HG02870 (cell line): ENCODE results near the gene ACBD6.

ENCODE experiments used
- ATAC-seq: cut with Tn5 transposase; IDR thresholded peaks from one replicate; pipeline ENCODE4 v1.9.1; 2021; ENCODE audit warnings: mild to moderate bottlenecking, moderate library complexity; ENCODE audit not compliant: unreplicated experiment

ACBD6 gene

DNA sequence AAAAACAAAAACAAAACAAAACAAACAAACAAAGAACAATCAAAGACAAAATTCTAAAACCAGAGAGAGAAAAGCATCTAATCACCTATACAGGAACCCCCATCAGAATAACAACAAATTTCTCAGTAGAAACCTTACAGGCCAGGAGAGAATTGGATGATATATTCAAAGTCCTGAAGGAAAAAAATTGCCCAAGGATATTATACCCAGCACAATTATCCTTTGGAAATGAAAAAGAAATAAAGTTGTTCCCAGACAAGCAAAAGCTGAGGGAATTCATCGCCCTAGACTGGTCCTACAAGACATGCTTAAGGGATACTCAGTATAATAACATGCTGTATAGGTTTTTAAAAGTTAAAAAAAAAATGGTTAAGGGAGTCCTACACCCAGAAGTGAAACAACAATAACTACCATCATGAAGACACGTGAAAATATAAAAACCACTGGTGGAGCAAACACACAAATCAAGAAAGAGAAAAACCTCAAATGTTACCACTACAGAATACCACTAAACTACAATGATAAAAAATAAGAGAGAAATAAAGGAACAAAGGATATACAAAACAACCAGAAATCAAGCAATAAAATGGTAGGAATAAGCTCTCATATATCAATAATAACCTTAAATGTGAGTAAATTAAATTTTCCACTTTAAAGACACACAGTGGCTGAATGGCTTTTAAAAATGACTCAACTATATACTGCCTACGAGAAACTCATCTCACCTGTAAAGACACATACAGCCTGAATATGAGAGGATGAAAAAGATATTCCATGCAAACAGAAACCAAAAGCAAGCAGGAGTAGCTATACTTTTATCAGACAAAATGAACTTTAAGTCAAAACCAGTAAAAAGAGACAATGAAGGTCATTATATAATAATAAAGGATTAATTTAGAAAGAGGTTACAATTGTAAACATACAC lies 121.9 kb downstream of the ACBD6 start:
- no peak for ATAC-seq

DNA sequence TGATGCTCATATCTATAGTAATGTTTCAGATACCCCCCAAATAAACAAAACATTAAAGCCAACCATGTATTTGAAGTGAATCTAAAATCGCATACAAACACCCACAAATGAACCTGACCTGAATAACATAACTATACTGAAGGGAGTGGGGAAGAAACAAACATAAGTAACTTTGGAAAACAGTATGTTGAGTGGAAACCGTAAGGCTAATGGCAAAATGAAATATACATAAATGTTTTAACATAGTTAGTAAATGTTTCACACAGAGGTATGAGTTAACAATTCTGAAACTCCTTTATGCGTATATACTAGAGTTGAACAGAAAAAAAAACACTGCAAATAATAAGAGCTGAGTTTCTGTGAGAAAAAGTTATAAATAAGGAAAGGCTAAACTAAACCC lies 125.6 kb downstream of the ACBD6 start:
- ATAC-seq = no peak

DNA sequence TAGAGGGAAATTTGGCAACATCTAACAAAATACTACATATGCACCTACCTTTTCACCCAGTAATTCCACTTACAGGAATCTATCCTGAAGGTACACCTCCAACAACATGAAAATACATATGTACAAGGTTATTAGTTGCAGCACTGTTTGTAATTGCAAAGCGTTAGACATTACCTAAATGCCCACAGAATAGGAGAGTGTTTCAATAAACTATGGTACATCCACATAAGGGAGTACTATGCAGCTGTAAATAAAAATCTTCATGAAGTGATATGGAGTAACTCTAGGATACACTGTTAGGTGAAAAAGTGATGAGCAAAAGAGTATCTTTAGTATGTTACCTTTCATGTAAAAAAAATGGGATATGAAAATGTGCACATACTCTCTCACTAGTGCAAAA lies 126.1 kb downstream of the ACBD6 start:
- ATAC-seq = no peak

DNA sequence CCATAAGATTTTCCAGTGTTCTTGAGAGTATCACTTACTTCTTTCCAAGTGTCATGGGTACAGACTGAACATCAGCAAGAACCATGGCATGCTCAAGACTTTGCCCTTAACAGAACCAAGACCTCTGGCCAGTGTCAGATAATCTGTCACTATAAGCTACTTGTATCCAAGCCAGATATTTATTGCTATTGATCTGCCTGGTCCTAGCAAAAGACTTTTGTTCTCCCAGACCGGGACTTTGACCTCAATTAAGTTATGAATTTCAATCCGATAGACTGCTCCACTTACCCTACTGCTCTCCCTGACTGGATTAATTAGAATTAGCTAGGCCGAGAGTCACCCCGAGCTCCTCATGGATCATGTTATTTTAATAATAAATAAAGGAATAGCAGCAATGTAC lies 129.6 kb downstream of the ACBD6 start:
- ATAC-seq = no peak

DNA sequence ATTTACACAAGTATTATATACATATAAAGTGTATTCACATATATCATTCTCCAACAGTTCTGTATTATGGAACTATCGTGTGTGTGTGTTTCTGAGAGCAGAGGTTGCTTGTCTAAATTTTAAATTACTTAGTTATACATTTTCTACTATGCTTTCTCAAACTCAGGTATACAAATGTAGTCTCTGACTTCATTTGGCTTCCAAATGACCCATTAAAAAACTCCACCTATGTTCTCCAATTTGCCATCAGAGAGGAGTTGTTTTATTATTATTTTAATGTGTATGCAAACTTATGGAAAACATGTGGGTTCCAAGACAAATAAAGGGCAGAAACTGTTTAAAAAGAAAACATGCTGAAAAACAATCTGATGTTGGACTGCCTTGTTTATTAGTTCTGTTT lies 131.8 kb downstream of the ACBD6 start:
- no peak for ATAC-seq

DNA sequence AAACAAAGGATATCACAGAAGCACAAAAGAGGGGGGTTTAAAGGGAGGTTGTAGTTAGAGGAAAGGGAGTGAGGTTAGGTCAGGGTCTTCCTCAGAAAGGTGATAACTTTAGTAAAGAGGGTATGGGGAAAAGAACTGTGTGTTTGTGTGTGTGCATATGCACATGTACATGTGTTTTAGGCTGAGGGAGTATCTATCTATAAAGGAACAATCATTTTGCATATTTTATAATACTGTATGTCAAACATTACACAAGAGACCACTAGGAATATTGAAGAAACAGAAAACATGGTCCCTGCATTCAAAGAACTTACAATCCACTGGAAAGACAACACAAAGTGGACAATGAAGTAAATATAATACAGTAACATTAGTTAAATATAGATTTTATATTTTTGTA lies 132.2 kb downstream of the ACBD6 start:
- ATAC-seq = no peak

DNA sequence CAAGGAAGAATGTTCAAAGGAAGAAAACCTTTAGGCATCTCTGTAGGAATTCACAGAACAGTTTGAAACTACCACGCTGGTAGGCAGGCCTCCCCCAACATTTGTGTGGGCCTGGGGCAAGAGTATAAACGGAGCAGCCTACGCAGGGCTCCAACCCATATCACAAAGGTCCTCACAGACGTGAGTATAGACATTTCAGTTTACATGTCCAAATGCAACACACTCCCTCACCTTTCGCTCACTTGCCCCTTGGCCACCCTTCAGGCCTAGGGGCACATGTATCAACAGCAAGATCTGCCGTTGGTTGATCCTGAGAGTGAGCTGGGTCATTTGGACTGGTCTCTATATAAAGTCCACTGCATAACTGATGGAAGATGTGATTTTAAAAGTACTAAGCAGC lies 133.3 kb downstream of the ACBD6 start:
- ATAC-seq = no peak

DNA sequence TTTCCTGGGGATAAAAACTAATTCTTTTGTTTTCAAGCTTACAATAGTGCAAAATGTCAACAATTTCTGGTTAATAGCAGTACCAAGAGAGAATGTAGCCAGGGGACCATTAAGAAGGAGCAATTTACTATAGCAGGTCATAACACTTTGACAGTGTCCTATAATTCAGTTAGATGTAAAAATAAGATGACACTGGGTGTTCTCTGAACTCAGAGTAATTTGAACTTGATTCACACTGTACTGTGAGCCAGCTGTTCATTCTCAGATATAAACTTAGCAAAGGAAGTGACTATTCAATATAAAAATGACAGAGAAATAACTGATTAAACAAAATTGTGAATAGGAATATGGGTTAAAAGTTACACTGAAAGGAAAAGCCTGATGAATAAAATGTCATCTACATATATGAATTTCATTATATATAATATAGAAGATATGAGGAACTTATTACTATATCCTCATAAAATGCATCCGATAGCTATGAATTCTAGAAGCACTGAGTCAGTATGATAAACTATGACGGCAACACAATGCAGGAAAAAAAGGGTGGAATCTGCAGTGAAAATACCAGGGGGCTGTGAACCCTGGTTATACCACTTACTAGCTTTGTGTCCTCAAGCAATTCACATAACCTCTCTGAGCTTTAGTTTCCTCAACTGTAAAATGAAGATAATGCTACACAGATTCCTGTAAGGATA lies 135.9 kb downstream of the ACBD6 start:
- ATAC-seq = no peak

DNA sequence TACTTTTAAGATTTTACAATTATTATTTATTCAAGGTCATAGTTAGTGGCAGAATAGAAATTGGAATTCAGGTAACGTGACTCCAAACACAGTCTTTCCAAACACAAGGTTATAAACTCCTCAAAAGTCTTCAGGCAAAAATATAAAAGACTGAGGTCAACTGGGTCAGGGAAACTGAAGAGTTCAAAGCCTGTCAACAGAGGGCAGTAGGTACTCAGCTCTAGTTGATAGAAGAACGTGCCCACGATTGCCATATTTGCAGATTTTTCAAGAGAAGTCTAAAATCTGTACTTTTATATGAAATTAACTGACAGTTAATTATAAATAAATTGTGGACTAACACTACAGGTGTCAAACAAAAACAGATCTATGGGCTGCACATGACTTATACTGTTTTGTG lies 137.3 kb downstream of the ACBD6 start:
- no peak for ATAC-seq

DNA sequence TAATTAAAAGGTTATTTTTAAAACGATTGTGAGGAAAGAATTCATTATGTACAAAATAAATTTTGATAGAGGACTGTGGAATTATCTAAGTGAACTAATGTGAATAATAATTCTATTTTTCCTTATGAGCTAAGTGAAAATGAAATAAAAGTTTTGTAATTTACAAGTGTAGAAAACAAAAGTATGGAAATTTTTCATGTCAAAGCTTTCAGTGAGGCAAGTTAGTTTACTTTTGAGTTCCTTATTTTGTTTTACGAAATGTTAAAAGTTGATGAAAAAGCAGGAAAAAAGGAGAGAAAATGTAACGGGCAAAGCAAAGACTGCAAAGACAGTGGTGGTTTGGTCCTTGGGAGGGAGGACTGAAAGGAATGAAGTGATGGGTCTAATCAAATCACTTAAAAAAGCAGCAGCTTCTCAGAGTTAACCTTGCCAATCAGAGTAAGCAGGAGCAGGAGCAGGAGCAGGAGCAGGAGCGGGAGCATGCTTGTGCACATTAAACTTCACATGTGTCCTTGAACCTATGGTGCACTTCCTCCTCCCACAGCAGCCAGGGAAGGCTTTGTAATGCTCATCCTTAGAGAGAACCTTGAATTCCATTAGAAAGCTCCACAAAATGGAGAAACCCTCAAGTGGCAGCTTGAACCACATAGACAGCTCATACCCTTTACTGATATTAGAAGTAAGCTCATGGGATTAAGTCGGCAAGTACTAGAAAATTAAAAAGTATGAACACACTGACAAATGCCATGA lies 139.0 kb downstream of the ACBD6 start:
- no peak for ATAC-seq

DNA sequence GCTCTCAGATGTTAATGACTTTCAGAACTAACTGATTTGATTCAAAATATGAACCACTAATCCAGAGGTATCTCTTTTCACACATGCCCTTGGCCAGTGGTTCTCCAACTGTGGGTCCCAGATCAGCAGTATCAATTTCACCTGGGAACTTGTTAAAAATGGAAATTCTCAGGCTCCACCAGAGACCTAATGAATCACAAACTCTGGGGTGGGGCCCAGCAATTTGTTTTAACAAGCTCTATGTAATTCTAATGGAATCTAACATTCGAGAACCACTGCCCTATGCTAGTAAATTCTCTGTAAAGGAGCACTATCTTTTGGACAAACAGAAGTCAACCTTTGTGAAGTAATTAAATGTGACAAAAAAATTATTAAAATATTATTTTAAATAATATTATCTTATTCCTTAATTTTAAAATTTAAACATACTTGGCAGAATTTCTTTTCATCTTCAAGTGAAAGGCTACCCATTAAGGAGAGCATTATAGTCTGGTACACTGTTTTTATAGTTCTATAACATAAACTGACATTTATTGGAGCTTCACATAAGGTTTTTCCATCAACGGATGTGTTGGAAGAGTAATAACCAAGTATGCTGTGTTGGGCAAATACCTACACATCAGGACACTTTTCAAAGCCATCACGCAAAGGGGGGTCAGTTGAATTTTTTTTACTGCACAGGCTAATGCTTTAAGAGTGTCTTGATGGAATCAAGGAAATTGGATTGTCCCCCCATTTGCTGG lies 141.9 kb downstream of the ACBD6 start:
- no peak for ATAC-seq

DNA sequence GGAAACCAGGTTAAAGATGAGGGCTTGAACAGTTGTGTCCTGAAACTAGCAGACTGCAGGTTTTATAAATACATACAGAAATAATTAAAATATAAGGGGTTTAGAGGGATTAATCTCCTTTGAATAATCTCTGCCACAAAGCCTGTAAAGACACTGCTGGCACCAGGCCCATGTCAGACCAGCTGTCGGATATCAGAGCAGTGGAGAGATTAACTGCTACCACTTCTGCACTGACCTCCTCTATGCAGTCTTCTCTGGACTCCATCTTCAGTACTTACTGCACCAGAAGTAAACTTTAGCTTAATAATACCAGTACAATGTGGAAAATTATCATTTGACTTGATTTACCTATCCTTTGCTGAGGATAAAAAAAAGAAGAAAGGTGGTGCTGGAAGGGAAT lies 143.7 kb downstream of the ACBD6 start:
- no peak for ATAC-seq

DNA sequence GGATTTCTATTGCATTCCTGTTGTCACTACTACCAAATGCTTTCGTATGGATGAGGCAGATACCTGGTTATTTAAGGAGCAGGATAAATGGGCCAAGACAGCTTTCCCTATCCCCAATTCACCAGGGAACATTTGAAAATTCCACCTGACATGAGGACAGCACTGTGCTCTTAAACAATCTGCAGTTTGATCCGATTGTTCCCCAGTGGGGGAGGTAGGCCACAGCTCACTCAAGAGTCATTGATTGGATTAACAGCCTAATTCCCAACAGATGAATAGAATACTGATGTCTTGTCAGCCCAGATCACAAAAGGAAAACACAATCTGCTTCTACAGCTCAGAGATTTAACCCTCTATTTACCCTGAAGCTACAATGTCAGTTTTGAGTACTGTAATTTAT lies 148.4 kb downstream of the ACBD6 start:
- ATAC-seq = no peak

DNA sequence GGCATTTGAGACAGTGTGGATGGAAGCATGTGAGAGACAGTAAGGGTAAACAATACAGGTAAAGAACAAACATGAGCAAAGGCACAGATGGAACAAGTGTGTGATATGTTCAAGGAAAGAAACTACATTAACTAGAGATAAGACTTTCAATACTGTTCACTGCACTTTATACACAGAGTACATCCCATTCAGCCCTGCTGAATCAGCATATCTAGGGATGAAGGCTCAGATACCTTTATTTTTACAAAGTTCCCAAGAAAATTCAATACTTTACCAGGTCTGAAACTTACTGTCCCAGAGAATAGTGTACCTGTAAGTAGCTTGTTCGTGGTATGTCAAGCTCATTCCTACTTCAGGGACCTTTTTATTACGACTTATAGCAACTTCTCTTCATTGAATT lies 149.8 kb downstream of the ACBD6 start:
- no peak for ATAC-seq

DNA sequence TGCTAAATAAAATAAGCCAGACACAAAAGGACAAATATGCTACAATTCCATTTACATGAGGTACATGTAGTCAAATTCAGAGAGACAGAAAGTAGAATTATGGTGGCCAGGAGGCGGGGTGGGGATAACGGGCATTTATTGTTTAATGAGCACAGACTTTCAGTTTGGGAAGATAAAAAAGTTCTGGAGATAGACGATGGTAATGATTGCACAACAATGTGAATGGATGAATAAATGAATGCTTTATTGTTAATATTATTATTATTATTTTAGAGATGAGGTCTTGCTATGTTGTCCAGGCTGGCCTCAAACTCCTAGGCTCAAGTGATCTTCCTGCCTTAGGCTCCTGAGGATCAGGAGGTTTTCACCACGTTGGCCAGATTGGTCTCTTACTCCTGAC lies 150.4 kb downstream of the ACBD6 start:
- no peak for ATAC-seq

DNA sequence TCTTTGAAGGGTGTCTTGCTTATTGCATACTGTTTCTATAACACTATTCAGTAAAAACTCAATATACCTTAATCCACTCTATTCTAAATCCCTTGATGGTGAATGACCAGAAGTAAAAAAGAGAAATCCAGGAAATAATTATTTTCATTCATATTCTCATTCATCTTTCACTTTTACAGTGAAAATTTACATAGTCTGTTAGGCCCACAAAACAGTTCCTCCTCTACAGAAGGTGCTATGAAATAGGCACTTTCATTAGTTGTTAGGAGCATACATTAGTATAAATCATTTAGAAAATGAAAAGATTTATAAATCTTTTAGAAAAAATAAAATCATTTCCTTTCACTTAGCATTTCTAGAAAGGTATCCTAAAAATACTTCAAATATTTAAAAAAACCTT lies 157.2 kb downstream of the ACBD6 start:
- ATAC-seq = no peak

DNA sequence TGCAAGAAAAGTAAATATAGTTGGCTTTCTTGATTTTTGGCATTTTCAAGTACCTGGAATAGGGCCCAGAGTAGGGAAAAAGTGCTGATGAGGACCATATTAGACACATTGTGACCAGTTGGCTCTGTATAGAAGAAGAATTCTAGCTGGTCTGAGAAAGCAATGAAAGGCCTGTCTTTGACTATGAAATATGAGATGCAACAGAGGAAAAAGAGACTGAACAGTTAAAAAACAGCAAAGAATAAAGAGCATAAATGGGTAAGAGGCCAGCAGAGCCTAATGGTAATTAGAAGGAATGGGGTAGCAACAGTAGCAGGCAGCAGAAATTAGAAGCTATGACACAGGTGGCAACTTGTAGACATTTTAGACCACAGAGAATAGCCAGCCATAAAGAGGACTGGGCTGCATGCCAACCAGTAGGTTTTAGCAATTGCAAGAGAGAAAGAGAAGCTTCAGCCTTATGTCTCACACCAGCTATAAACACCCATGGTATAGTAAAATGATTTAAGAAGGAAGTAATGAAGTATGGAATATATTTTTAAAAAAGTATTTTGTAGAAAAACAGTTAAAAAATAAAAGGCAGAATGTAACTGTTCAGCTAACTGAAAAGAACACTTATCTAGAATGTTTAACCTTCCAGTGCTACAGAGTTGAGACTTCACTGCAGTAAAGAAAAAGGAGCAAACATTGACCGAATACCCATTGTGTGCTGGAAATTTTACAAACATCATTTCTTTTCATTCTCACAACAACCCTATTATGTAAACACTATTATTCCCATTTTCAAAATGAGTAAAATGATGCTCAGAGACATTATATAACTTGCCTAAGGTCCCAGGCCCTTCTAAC lies 158.2 kb downstream of the ACBD6 start:
- no peak for ATAC-seq

DNA sequence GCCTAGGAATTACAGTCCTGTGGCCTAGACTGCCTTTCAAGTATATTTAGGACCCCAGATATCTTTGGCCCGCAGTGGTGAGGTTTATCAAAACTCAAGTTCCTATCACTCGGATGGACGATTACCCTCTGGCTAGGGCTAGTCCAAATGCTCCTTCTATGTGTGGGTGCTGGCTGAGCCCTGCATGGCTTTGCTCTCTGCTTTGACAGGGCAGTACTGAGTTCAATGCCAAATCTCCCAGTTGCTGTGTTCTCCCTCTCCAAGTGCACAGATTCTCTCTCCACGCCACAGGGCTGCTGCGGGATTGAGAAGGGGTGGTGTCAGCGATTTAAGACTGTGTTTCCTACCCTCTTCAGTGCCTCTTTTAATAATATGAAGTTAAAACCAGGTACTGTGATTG lies 175.3 kb downstream of the ACBD6 start:
- ATAC-seq = no peak

DNA sequence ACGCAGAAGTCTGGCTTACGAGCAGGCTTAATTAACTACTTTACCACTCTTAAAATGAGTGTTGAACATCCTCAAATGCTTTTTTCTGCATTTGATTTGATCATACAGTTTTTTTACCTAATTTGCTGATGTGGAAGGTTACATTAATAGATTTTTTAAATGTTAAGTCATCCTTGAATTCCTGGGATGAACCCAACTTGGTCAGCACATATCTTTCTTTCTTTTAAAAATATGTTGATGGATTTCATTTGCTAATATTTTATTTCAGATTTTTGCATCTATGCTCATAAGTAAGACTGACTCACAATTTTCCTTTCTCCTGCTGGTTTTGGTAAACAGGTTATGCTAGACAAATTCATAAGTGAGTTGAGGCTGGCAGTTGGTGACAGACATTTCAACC lies 189.5 kb downstream of the ACBD6 start:
- ATAC-seq = no peak
